HepG2 (cell line): ENCODE data around the gene TTBK1. TPM values are rescaled to one million over a fixed set of nuclear protein-coding genes. Genes with fewer than 3 reads are reported as not detected.
A peak's percentile ranks its signal among the peaks of the same experiment; 100 is the strongest.

ENCODE experiments used
- AKAP8 ChIP-seq: sonication (generic); formaldehyde crosslinking; IDR thresholded peaks from 2 replicates; pipeline ENCODE4 v1.5.1; 2020; ENCODE audit warnings: mild to moderate bottlenecking, missing genetic modification reagents
- ARNTL ChIP-seq: sonication (generic); formaldehyde crosslinking; IDR thresholded peaks from 2 replicates; pipeline ENCODE4 v1.4.0; 2020; ENCODE audit warnings: mild to moderate bottlenecking, missing genetic modification reagents
- CC2D1A ChIP-seq: sonication (generic); formaldehyde crosslinking; IDR thresholded peaks from 2 replicates; pipeline ENCODE4 v1.8.1; 2023; ENCODE audit warnings: mild to moderate bottlenecking, missing genetic modification reagents
- ELF1 ChIP-seq: sonication (generic); formaldehyde crosslinking; IDR thresholded peaks from 2 replicates; pipeline ENCODE4 v1.4.0; 2020; ENCODE audit warnings: missing genetic modification reagents
- GABPB1 ChIP-seq: IDR thresholded peaks from 2 replicates; pipeline ENCODE4 v1.6.1; 2016; ENCODE audit warnings: mild to moderate bottlenecking, missing genetic modification reagents, moderate library complexity, missing compliant biosample characterization
- HNRNPUL1 ChIP-seq: fragments of 200-400 bp; formaldehyde crosslinking; IDR thresholded peaks from 2 replicates; pipeline ENCODE4 v1.6.1; 2017; ENCODE audit warnings: low read depth, mild to moderate bottlenecking, low read length, moderate library complexity
- KDM5B ChIP-seq: sonication (generic); formaldehyde crosslinking; IDR thresholded peaks from 2 replicates; pipeline ENCODE4 v1.4.0; 2020; ENCODE audit warnings: missing genetic modification reagents, mild to moderate bottlenecking, borderline replicate concordance
- SYNCRIP ChIP-seq: fragments of 200-400 bp; formaldehyde crosslinking; IDR thresholded peaks from 2 replicates; pipeline ENCODE4 v1.6.1; 2018; ENCODE audit warnings: mild to moderate bottlenecking, low read depth, low read length; ENCODE audit not compliant: insufficient read depth
- THAP7 ChIP-seq: sonication (generic); formaldehyde crosslinking; IDR thresholded peaks from 2 replicates; pipeline ENCODE4 v1.8.1; 2023; ENCODE audit warnings: mild to moderate bottlenecking, missing genetic modification reagents
- XRCC5 ChIP-seq: fragments of 200-400 bp; formaldehyde crosslinking; optimal IDR thresholded peaks from 2 replicates; pipeline ENCODE3; 2017; ENCODE audit warnings: mild to moderate bottlenecking, low read length
- YEATS2 ChIP-seq: sonication (generic); formaldehyde crosslinking; IDR thresholded peaks from 2 replicates; pipeline ENCODE4 v1.4.0; 2020; ENCODE audit warnings: missing genetic modification reagents, borderline replicate concordance
- ZBTB44 ChIP-seq: sonication (generic); formaldehyde crosslinking; IDR thresholded peaks from 2 replicates; pipeline ENCODE4 v1.4.0; 2020; ENCODE audit warnings: missing genetic modification reagents
- ZFP36 ChIP-seq: fragments of 150-350 bp; IDR thresholded peaks from 2 replicates; pipeline ENCODE4 v1.6.1; 2018; ENCODE audit warnings: borderline replicate concordance, low read length, low read depth; ENCODE audit not compliant: partially characterized antibody
- ZGPAT ChIP-seq: IDR thresholded peaks from 2 replicates; pipeline ENCODE4 v1.6.1; 2016; ENCODE audit warnings: mild to moderate bottlenecking
- ZNF17 ChIP-seq: sonication (generic); formaldehyde crosslinking; IDR thresholded peaks from 2 replicates; pipeline ENCODE4 v1.5.0; 2020; ENCODE audit warnings: mild to moderate bottlenecking, missing genetic modification reagents
- ZNF281 ChIP-seq: sonication (generic); formaldehyde crosslinking; IDR thresholded peaks from 2 replicates; pipeline ENCODE4 v1.4.0; 2020; ENCODE audit warnings: missing genetic modification reagents, borderline replicate concordance
- ZNF354B ChIP-seq: sonication (generic); formaldehyde crosslinking; IDR thresholded peaks from 2 replicates; pipeline ENCODE4 v1.8.0; 2022; ENCODE audit warnings: mild to moderate bottlenecking, missing genetic modification reagents
- ZNF577 ChIP-seq: sonication (generic); formaldehyde crosslinking; IDR thresholded peaks from 2 replicates; pipeline ENCODE4 v1.4.0; 2020; ENCODE audit warnings: mild to moderate bottlenecking, low read depth, missing genetic modification reagents, borderline replicate concordance
- ZNF749 ChIP-seq: sonication (generic); formaldehyde crosslinking; IDR thresholded peaks from 2 replicates; pipeline ENCODE4 v1.8.0; 2022; ENCODE audit warnings: mild to moderate bottlenecking, missing genetic modification reagents, moderate library complexity, borderline replicate concordance
- ZNF773 ChIP-seq: sonication (generic); formaldehyde crosslinking; IDR thresholded peaks from 2 replicates; pipeline ENCODE4 v1.4.0; 2020; ENCODE audit warnings: missing genetic modification reagents, borderline replicate concordance
- ZNF788 ChIP-seq: sonication (generic); formaldehyde crosslinking; IDR thresholded peaks from 2 replicates; pipeline ENCODE4 v1.5.0; 2020; ENCODE audit warnings: mild to moderate bottlenecking, missing genetic modification reagents, borderline replicate concordance
- ZNF883 ChIP-seq: sonication (generic); formaldehyde crosslinking; IDR thresholded peaks from 2 replicates; pipeline ENCODE4 v1.5.1; 2020; ENCODE audit warnings: mild to moderate bottlenecking, missing genetic modification reagents; ENCODE audit errors: not compliant biosample characterization
- ZNF891 ChIP-seq: sonication (generic); formaldehyde crosslinking; IDR thresholded peaks from 2 replicates; pipeline ENCODE4 v1.5.0; 2020; ENCODE audit warnings: mild to moderate bottlenecking, missing genetic modification reagents
- polyA plus RNA-seq, 8 experiments: library from polyadenylated mRNA; depleted of rRNA in 3 of 8; stranded (reverse) in 7 of 8; unstranded in 1 of 8; fragments of >200 nt; fragmentation: Illumina TruSeq in 4 of 8; extraction: Trizol in 4 of 8; gene quantifications; 2 replicates each; pipeline versions ENCODE4 v1.2.1 to v1.2.3, GENCODE V29; 2011 to 2016; ENCODE audit warnings: low read depth in 4 of 8, missing spikeins in 1 of 8, mixed read lengths in 1 of 8; ENCODE audit not compliant: insufficient read depth in 1 of 8
- total RNA-seq, 5 experiments: library from RNA; depleted of rRNA; stranded (reverse); fragments of >200 nt; fragmentation: Illumina TruSeq; extraction: Trizol; gene quantifications; 2 replicates each; pipeline ENCODE4 v1.2.3, GENCODE V29; 2016; ENCODE audit warnings: low read depth in 1 of 5

Gene TTBK1
- total and polyA plus RNA-seq, 2 of the 13 experiments (the other 11 are each of a cell fraction or from before 2014, with no cell fraction given): 0.24 to 0.33 TPM

- TF ChIP-seq ZNF17 (no peak), HNRNPUL1 (no peak), AKAP8 (peak; percentile 74; the same call in 1 of the 2 replicates), SYNCRIP (no peak), ZNF749 (CRISPR knock-in tag) (0 out of 2 replicates have a peak, but pooled peaks have one; percentile 52), ZNF577 (no peak), ZNF883 (CRISPR knock-in tag) (no peak), ZNF788 (0 out of 2 replicates have a peak, but pooled peaks have one; percentile 1), ZNF891 (no peak), THAP7 (CRISPR knock-in tag) (0 out of 2 replicates have a peak, but pooled peaks have one; percentile 21), ZNF354B (CRISPR knock-in tag) (no peak), ELF1 (CRISPR knock-in tag) (no peak), ZNF281 (peak; percentile 50; the same call in 1 of the 2 replicates), YEATS2 (CRISPR knock-in tag) (no peak), ZBTB44 (CRISPR knock-in tag) (no peak), CC2D1A (CRISPR knock-in tag) (no peak), GABPB1 (no peak), ZNF773 (CRISPR knock-in tag) (no peak), ZGPAT (CRISPR knock-in tag) (no peak), ZFP36 (no peak), XRCC5 (no peak), ARNTL (CRISPR knock-in tag) (no peak), KDM5B (CRISPR knock-in tag) (no peak)
These were observed 31.0 kb downstream of the TTBK1 start (continued) for GRCh38 chr6:43274127-43274915.
